IMR-90 (cell line): ENCODE data around the gene RAX2. TPM values are rescaled to one million over a fixed set of nuclear protein-coding genes. Genes with fewer than 3 reads are reported as not detected.

Experiments
- ATAC-seq: fragments of 200-7000 bp; cut with Tn5 transposase; 2 replicates; pipeline ENCODE4 v1.9.1; 2020; ENCODE audit warnings: low read depth, mild to moderate bottlenecking, moderate library complexity
- BruUV-seq: library from RNA; stranded (reverse); fragments of 400-500 nt; replicated peaks from 2 replicates; lab custom pipeline; 2021; lab: Mats Ljungman, UMichigan
- CTCF ChIA-PET: fragments of 300-600 bp; formaldehyde crosslinking; extraction: SDS; loops from one replicate; lab custom pipeline; 2021; ENCODE audit warnings: antibody characterized with exemption; lab: Yijun Ruan, JAX
- POLR2A ChIA-PET: fragments of 300-600 bp; sonication (Branson Sonifier 250); formaldehyde crosslinking; loops from one replicate; lab custom pipeline; 2022; ENCODE audit warnings: antibody characterized with exemption; ENCODE audit not compliant: unreplicated experiment; lab: Charles Lee
- DNase-seq: peaks from one replicate; pipeline ENCODE4 v3.0.0; 2013
- H2AFZ ChIP-seq: replicated peaks from 2 replicates; pipeline ENCODE3; 2013; ENCODE audit warnings: low read length, mild to moderate bottlenecking; ENCODE audit not compliant: poor library complexity
- H2AK5ac ChIP-seq: 2 replicates; pipeline ENCODE4 v1.6.1; 2013; ENCODE audit warnings: low read depth, low read length, inconsistent platforms
- H2AK9ac ChIP-seq: replicated peaks from 2 replicates; pipeline ENCODE3; 2013; ENCODE audit warnings: mild to moderate bottlenecking, low read depth, low read length, moderate library complexity; ENCODE audit not compliant: poor library complexity
- H2BK120ac ChIP-seq: 2 replicates; pipeline ENCODE4 v1.6.1; 2013; ENCODE audit warnings: low read depth, low read length, inconsistent platforms
- H2BK15ac ChIP-seq: 3 replicates; pipeline ENCODE4 v1.6.1; 2013; ENCODE audit warnings: low read depth, low read length, inconsistent platforms
- H2BK20ac ChIP-seq: 2 replicates; pipeline ENCODE4 v1.6.1; 2013; ENCODE audit warnings: low read depth, mild to moderate bottlenecking, inconsistent platforms, low read length, moderate library complexity
- H2BK5ac ChIP-seq: 2 replicates; pipeline ENCODE4 v1.6.1; 2013; ENCODE audit warnings: mild to moderate bottlenecking, low read depth, low read length, inconsistent platforms; ENCODE audit not compliant: poor library complexity, severe bottlenecking
- H3K14ac ChIP-seq: replicated peaks from 2 replicates; pipeline ENCODE4 v1.6.1; 2013; ENCODE audit warnings: low read depth, low read length, inconsistent platforms
- H3K18ac ChIP-seq: 2 replicates; pipeline ENCODE4 v1.6.1; 2013; ENCODE audit warnings: low read depth, low read length, control low read depth
- H3K23ac ChIP-seq: 2 replicates; pipeline ENCODE4 v1.6.1; 2013; ENCODE audit warnings: low read depth, low read length, inconsistent platforms
- H3K27ac ChIP-seq: 2 replicates; pipeline ENCODE4 v1.5.1; 2013; ENCODE audit warnings: mild to moderate bottlenecking, control low read depth, low read length; ENCODE audit not compliant: insufficient read depth
- H3K27me3 ChIP-seq: 2 replicates; pipeline ENCODE4 v1.6.1; 2013; ENCODE audit warnings: low read length; ENCODE audit not compliant: control insufficient read depth, insufficient read depth
- H3K36me3 ChIP-seq: 2 replicates; pipeline ENCODE4 v1.6.1; 2013; ENCODE audit warnings: low read length, mixed read lengths; ENCODE audit not compliant: control insufficient read depth, insufficient read depth
- H3K4ac ChIP-seq: 2 replicates; pipeline ENCODE4 v1.6.1; 2013; ENCODE audit warnings: low read depth, low read length, inconsistent platforms
- H3K4me1 ChIP-seq: 2 replicates; pipeline ENCODE4 v1.6.1; 2013; ENCODE audit warnings: low read length, mixed read lengths; ENCODE audit not compliant: control insufficient read depth, insufficient read depth
- H3K4me2 ChIP-seq: 2 replicates; pipeline ENCODE4 v1.6.1; 2013; ENCODE audit warnings: low read depth, mild to moderate bottlenecking, control low read depth, low read length, moderate library complexity
- H3K4me3 ChIP-seq: 2 replicates; pipeline ENCODE4 v1.5.1; 2013; ENCODE audit warnings: low read depth, mild to moderate bottlenecking, control low read depth, low read length, moderate library complexity; ENCODE audit not compliant: insufficient read depth
- H3K56ac ChIP-seq: 2 replicates; pipeline ENCODE4 v1.6.1; 2013; ENCODE audit warnings: low read length, inconsistent platforms; ENCODE audit not compliant: insufficient read depth; ENCODE audit errors: extremely low read depth
- H3K79me1 ChIP-seq, 2 experiments: 2 replicates each; pipeline ENCODE4 v1.6.1; 2013; ENCODE audit warnings: low read length in 2 of 2, inconsistent platforms in 1 of 2, low read depth in 1 of 2
- H3K9ac ChIP-seq: 2 replicates; pipeline ENCODE4 v1.6.1; 2013; ENCODE audit warnings: low read depth, low read length, control low read depth
- H3K9me1 ChIP-seq: 2 replicates; pipeline ENCODE4 v1.6.1; 2013; ENCODE audit warnings: low read length, inconsistent platforms; ENCODE audit not compliant: insufficient read depth
- H3K9me3 ChIP-seq: 2 replicates; pipeline ENCODE4 v1.6.1; 2013; ENCODE audit warnings: low read length; ENCODE audit not compliant: control insufficient read depth, insufficient read depth
- H4K20me1 ChIP-seq: 2 replicates; pipeline ENCODE4 v1.6.1; 2013; ENCODE audit warnings: low read length, inconsistent platforms; ENCODE audit not compliant: insufficient read depth
- H4K5ac ChIP-seq: 2 replicates; pipeline ENCODE4 v1.6.1; 2013; ENCODE audit warnings: mild to moderate bottlenecking, low read depth, low read length, control low read depth
- H4K8ac ChIP-seq, 2 experiments: 2 replicates each; pipeline ENCODE4 v1.6.1; 2013; ENCODE audit warnings: low read depth in 2 of 2, low read length in 2 of 2, control low read depth in 1 of 2, inconsistent platforms in 1 of 2
- H4K91ac ChIP-seq: 2 replicates; pipeline ENCODE4 v1.6.1; 2013; ENCODE audit warnings: low read depth, low read length, inconsistent platforms; ENCODE audit not compliant: insufficient read depth
- BHLHE40 ChIP-seq: fragments of 150-350 bp; IDR thresholded peaks from 2 replicates; pipeline ENCODE4 v1.6.1; 2016; ENCODE audit warnings: mild to moderate bottlenecking, low read depth, low read length
- MAFK ChIP-seq: IDR thresholded peaks from 2 replicates; pipeline ENCODE4 v1.6.1; 2012; ENCODE audit warnings: low read depth, low read length, improper control_type of control experiment
- MAZ ChIP-seq: IDR thresholded peaks from 2 replicates; pipeline ENCODE4 v1.6.1; 2012; ENCODE audit warnings: low read depth, mild to moderate bottlenecking, low read length, improper control_type of control experiment, moderate library complexity, borderline replicate concordance
- MXI1 ChIP-seq: IDR thresholded peaks from 2 replicates; pipeline ENCODE4 v1.6.1; 2012; ENCODE audit warnings: low read depth, mild to moderate bottlenecking, low read length, moderate library complexity, borderline replicate concordance
- NFE2L2 ChIP-seq: fragments of 150-350 bp; IDR thresholded peaks from 2 replicates; pipeline ENCODE4 v1.6.1; 2016; ENCODE audit warnings: low read depth, mild to moderate bottlenecking, low read length
- POLR2A ChIP-seq: IDR thresholded peaks from 2 replicates; pipeline ENCODE4 v1.6.1; 2012; ENCODE audit warnings: mild to moderate bottlenecking, low read depth, low read length
- SMC3 ChIP-seq: fragments of 150-350 bp; IDR thresholded peaks from 2 replicates; pipeline ENCODE4 v1.6.1; 2016; ENCODE audit warnings: low read depth, mild to moderate bottlenecking, antibody characterized with exemption, low read length, moderate library complexity
- WGBS, 2 experiments: methylation state at CpG; one replicate each; pipeline versions ENCODE4 v1.1.5 to v1.1.7; 2013; ENCODE audit warnings: missing lambda C conversion rate in 2 of 2; ENCODE audit not compliant: insufficient read length in 1 of 2; ENCODE audit errors: extremely low coverage in 2 of 2; 5-methylcytosine and 5-hydroxymethylcytosine counted together
- dilution Hi-C: fragments of 300-500 bp; cut with HindIII; formaldehyde crosslinking; loops from one replicate; pipeline ENCODE4 v1.14.3; 2018; ENCODE audit warnings: low sequenced_read_pairs; ENCODE audit not compliant: unreplicated experiment
- in situ Hi-C: fragments of 300-500 bp; cut with MboI; formaldehyde crosslinking; loops from 3 replicates; pipeline ENCODE4 v1.14.3; 2019; ENCODE audit warnings: low sequenced_read_pairs, inconsistent platforms, mixed read lengths
- intact Hi-C: fragments of 100-400 bp; cut with micrococcal nuclease; formaldehyde crosslinking; loops from 2 replicates; pipeline ENCODE4 v1.10.0; 2022
- polyA plus RNA-seq, 3 experiments: library from polyadenylated mRNA; depleted of rRNA; stranded (reverse); fragments of >200 nt; gene quantifications; 2 replicates each; pipeline ENCODE4 v1.2.3, GENCODE V29; 2012; ENCODE audit warnings: low replicate concordance in 1 of 3
- total RNA-seq: library from RNA; depleted of rRNA; stranded (reverse); fragments of >200 nt; gene quantifications from 2 replicates; pipeline ENCODE4 v1.2.3, GENCODE V29; 2012
- TF ChIP-seq, protein P1 (sequence below): fragments of 150-350 bp; IDR thresholded peaks from 2 replicates; pipeline ENCODE4 v1.6.1; 2017; ENCODE audit warnings: mild to moderate bottlenecking, antibody characterized with exemption, low read length, low read depth
- TF ChIP-seq, protein P2 (sequence below): fragments of 150-350 bp; IDR thresholded peaks from 2 replicates; pipeline ENCODE4 v1.6.1; 2016; ENCODE audit warnings: low read depth, mild to moderate bottlenecking, low read length, moderate library complexity, borderline replicate concordance

The RAX2 gene
- total and polyA plus RNA-seq, 2 of the 4 experiments (the other 2 are of a cell fraction), result not detected

DNA sequence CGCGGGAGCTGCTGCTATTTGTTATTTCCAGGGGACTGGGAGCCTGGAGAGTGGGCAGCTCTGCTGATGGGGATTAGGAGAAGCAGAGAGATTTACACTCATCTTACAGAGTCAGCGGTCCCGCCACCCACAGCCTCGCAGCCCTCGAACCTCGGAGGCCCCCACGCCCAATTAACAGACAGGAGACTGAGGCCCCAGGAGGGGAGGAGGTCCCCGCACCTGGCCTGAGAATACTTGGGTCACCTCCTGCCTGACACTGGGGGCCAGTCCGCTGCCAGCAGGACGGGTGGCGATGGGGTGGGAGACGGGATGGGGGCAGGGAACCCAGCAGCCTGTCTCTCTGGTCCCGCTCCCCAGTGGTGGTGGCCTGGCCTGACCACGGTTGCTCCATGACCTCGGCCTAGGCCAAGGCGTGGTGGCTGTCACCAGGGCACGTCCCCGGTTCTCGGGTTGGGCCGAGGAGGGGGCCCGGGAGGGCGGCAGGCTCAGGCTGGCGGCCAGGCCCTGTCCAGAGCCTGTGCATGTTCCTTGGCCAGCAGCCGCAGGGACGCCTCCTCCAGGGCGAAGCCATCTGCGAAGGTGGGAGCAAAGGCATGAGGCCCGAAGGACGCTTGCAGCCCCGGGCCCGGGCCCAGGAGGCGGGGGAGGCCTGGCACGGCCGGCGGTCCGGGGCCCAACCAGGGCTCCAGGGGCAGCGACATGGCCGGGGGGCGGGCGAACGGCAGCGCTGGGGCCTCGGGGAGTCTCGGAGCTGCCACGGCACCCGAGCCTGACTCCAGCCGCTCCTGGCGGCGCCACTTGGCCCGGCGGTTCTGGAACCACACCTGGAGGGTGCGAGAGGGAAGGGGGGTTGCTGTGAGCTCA is 1.7 kb downstream of the RAX2 start (continued):
- TF ChIP-seq SMC3, result no peak
- TF ChIP-seq, protein P1, sequence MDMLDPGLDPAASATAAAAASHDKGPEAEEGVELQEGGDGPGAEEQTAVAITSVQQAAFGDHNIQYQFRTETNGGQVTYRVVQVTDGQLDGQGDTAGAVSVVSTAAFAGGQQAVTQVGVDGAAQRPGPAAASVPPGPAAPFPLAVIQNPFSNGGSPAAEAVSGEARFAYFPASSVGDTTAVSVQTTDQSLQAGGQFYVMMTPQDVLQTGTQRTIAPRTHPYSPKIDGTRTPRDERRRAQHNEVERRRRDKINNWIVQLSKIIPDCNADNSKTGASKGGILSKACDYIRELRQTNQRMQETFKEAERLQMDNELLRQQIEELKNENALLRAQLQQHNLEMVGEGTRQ, result no peak
- no peak for TF ChIP-seq MAFK
- TF ChIP-seq BHLHE40, result no peak

- no peaks in the 10 kb centered on the region for H3K9me1 ChIP-seq
- intact Hi-C loops (no loop called here), in situ Hi-C loops (no loop called here), dilution Hi-C loops (no loop called here)
- H3K9me3 ChIP-seq, result no peaks in the 10 kb centered on the region
- H4K91ac ChIP-seq, result no peak overlapping the region
- no peak overlapping the region for H3K23ac ChIP-seq
- no peak overlapping the region for H2AK5ac ChIP-seq
- no peak overlapping the region for H3K27ac ChIP-seq
- no peak overlapping the region for H2BK5ac ChIP-seq
- ChIA-PET POLR2A (no interaction called here), CTCF (no interaction called here)
- no peak overlapping the region for H3K56ac ChIP-seq
- no peak for DNase-seq
- H3K9ac ChIP-seq, result no peak overlapping the region
- no peak overlapping the region for H3K4me3 ChIP-seq
- peaks cover 5% of the 10 kb centered on the region; the same call in 1 of the 2 replicates for H3K27me3 ChIP-seq
- H3K79me1 ChIP-seq, result peaks cover 5 to 9% of the 10 kb centered on the region in 2 experiments; a peak in 1 of 4 replicates
- no peak overlapping the region for H2AK9ac ChIP-seq
- no peaks in the 10 kb centered on the region for H4K20me1 ChIP-seq
- no peak for ATAC-seq
- 97% methylated on average over 10 of the region's 17 CpGs; no CpG with 5 or more reads in 1 of the 2 experiments for WGBS, 2 experiments
- H2BK20ac ChIP-seq, result no peak overlapping the region
- no peak overlapping the region for H3K4me2 ChIP-seq
- no peak overlapping the region for H2AFZ ChIP-seq
- BruUV-seq, result no TSS peak
- no peak overlapping the region for H3K18ac ChIP-seq
- no peak overlapping the region for H3K4ac ChIP-seq
- H2BK15ac ChIP-seq, result no peak overlapping the region
- no peak overlapping the region for H3K14ac ChIP-seq
- H3K4me1 ChIP-seq, result no peaks in the 10 kb centered on the region
- H3K36me3 ChIP-seq, result peaks cover 27% of the 10 kb centered on the region
- H2BK120ac ChIP-seq, result no peak overlapping the region
- H4K5ac ChIP-seq, result no peak overlapping the region
- no peak overlapping the region for H4K8ac ChIP-seq
- TF ChIP-seq MXI1 (no peak), MAZ (no peak), BHLHE40 (no peak), MAFK (no peak), POLR2A (no peak), SMC3 (no peak), NFE2L2 (no peak)
- TF ChIP-seq, protein P1, result no peak
- TF ChIP-seq, protein P2, sequence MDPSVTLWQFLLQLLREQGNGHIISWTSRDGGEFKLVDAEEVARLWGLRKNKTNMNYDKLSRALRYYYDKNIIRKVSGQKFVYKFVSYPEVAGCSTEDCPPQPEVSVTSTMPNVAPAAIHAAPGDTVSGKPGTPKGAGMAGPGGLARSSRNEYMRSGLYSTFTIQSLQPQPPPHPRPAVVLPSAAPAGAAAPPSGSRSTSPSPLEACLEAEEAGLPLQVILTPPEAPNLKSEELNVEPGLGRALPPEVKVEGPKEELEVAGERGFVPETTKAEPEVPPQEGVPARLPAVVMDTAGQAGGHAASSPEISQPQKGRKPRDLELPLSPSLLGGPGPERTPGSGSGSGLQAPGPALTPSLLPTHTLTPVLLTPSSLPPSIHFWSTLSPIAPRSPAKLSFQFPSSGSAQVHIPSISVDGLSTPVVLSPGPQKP, result no peak
These were observed 2.5 kb downstream of the RAX2 start for GRCh38 chr19:3769494-3769893.
